HEK293 (cell line): Measurements from ENCODE around the gene GRIPAP1.
A peak's percentile ranks its signal among the peaks of the same experiment; 100 is the strongest.

Experiments
- CTCF ChIA-PET: fragments of 350-600 bp; formaldehyde crosslinking; extraction: SDS; loops from one replicate; lab custom pipeline; 2021; ENCODE audit warnings: antibody characterized with exemption; lab: Yijun Ruan, JAX
- POLR2A ChIA-PET: fragments of 300-600 bp; formaldehyde crosslinking; extraction: SDS; loops from one replicate; lab custom pipeline; 2020; ENCODE audit warnings: antibody characterized with exemption, inconsistent platforms; lab: Yijun Ruan, JAX
- H3K27ac ChIP-seq: fragments of 200-500 bp; sonication (Bioruptor generic); 2 replicates; pipeline ENCODE4 v1.5.1; 2014; ENCODE audit warnings: low read depth, low read length, control low read depth, inconsistent platforms; ENCODE audit errors: extremely low read depth
- H3K36me3 ChIP-seq, 2 experiments: fragments of 200-500 bp in 1 of 2; sonication (Bioruptor generic) in 1 of 2; 1 replicate in 1 of 2; 2 replicates in 1 of 2; pipeline ENCODE4 v1.5.1; 2014 to 2017; ENCODE audit warnings: inconsistent platforms in 2 of 2, low read length in 2 of 2; ENCODE audit not compliant: control insufficient read depth in 2 of 2, insufficient read depth in 1 of 2
- H3K4me1 ChIP-seq: fragments of 200-500 bp; sonication (Bioruptor generic); 2 replicates; pipeline ENCODE4 v1.5.1; 2014; ENCODE audit warnings: mild to moderate bottlenecking, low read length, inconsistent platforms; ENCODE audit not compliant: control insufficient read depth, insufficient read depth
- H3K4me3 ChIP-seq: 2 replicates; pipeline ENCODE4 v1.5.1; 2011; ENCODE audit warnings: low read depth, mild to moderate bottlenecking, control low read depth, low read length, moderate library complexity
- H3K9me3 ChIP-seq: fragments of 200-500 bp; sonication (Bioruptor generic); 2 replicates; pipeline ENCODE4 v1.5.1; 2014; ENCODE audit warnings: low read depth, low read length, inconsistent platforms; ENCODE audit not compliant: control insufficient read depth, insufficient read depth
- PRDM1 ChIP-seq: fragments of 450-650 bp; formaldehyde crosslinking; IDR thresholded peaks from 2 replicates; pipeline ENCODE4; 2016; ENCODE audit warnings: missing biosample characterization, missing genetic modification characterization
- REST ChIP-seq: fragments of 450-650 bp; formaldehyde crosslinking; IDR thresholded peaks from 2 replicates; pipeline ENCODE4 v1.5.1; 2016; ENCODE audit warnings: missing biosample characterization, missing genetic modification characterization
- ZNF157 ChIP-seq: fragments of 450-650 bp; formaldehyde crosslinking; IDR thresholded peaks from 2 replicates; pipeline ENCODE4 v1.5.1; 2016; ENCODE audit warnings: missing biosample characterization, missing genetic modification characterization
- ZNF174 ChIP-seq: fragments of 450-650 bp; formaldehyde crosslinking; IDR thresholded peaks from 2 replicates; pipeline ENCODE4 v1.5.0; 2017; ENCODE audit warnings: missing biosample characterization, mild to moderate bottlenecking, missing genetic modification characterization
- ZNF274 ChIP-seq, 2 experiments: fragments of 200-500 bp in 1 of 2; fragments of 450-650 bp in 1 of 2; sonication (Bioruptor generic) in 1 of 2; formaldehyde crosslinking in 1 of 2; IDR thresholded peaks; 2 replicates each; pipeline versions ENCODE4 v1.5.1 to v1.6.1; 2014 to 2016; ENCODE audit warnings: borderline replicate concordance in 1 of 2, inconsistent platforms in 1 of 2, low read length in 1 of 2, missing biosample characterization in 1 of 2, missing genetic modification characterization in 1 of 2
- ZNF362 ChIP-seq: fragments of 450-650 bp; formaldehyde crosslinking; IDR thresholded peaks from 2 replicates; pipeline ENCODE4 v1.5.1; 2016; ENCODE audit warnings: missing biosample characterization, missing genetic modification characterization
- ZNF391 ChIP-seq: fragments of 450-650 bp; formaldehyde crosslinking; IDR thresholded peaks from 2 replicates; pipeline ENCODE4 v1.5.1; 2016; ENCODE audit warnings: low read depth, missing biosample characterization, missing genetic modification characterization, borderline replicate concordance
- ZNF473 ChIP-seq: fragments of 450-650 bp; formaldehyde crosslinking; IDR thresholded peaks from 2 replicates; pipeline ENCODE4 v1.5.1; 2017; ENCODE audit warnings: missing biosample characterization, missing genetic modification characterization
- ZNF600 ChIP-seq: fragments of 450-650 bp; formaldehyde crosslinking; IDR thresholded peaks from 2 replicates; pipeline ENCODE4 v1.5.1; 2016; ENCODE audit warnings: missing biosample characterization, missing genetic modification characterization
- ZNF629 ChIP-seq: fragments of 450-650 bp; formaldehyde crosslinking; IDR thresholded peaks from 2 replicates; pipeline ENCODE4 v1.5.1; 2017; ENCODE audit warnings: missing biosample characterization, missing genetic modification characterization
- ZNF664 ChIP-seq: fragments of 450-650 bp; formaldehyde crosslinking; IDR thresholded peaks from 2 replicates; pipeline ENCODE4 v1.5.1; 2016; ENCODE audit warnings: missing biosample characterization, missing genetic modification characterization
- ZNF837 ChIP-seq: fragments of 450-650 bp; formaldehyde crosslinking; IDR thresholded peaks from 2 replicates; pipeline ENCODE4 v1.5.1; 2016; ENCODE audit warnings: missing biosample characterization, missing genetic modification characterization
- TF ChIP-seq, protein P1 (sequence below): fragments of 450-650 bp; formaldehyde crosslinking; IDR thresholded peaks from 2 replicates; pipeline ENCODE4; 2016; ENCODE audit warnings: missing biosample characterization, missing genetic modification characterization
- TF ChIP-seq, protein P2 (sequence below): fragments of 450-650 bp; formaldehyde crosslinking; IDR thresholded peaks from 2 replicates; pipeline ENCODE4 v1.5.1; 2016; ENCODE audit warnings: missing biosample characterization, missing genetic modification characterization
- TF ChIP-seq, protein P3 (sequence below): fragments of 450-650 bp; formaldehyde crosslinking; IDR thresholded peaks from 2 replicates; pipeline ENCODE4 v1.5.1; 2016; ENCODE audit warnings: missing biosample characterization, missing genetic modification characterization
- TF ChIP-seq, protein P4 (sequence below): sonication (generic); formaldehyde crosslinking; IDR thresholded peaks from 2 replicates; pipeline ENCODE4 v1.8.1; 2022; ENCODE audit warnings: mild to moderate bottlenecking, moderate library complexity, missing genetic modification reagents
- TF ChIP-seq, protein P5 (sequence below): fragments of 450-650 bp; formaldehyde crosslinking; IDR thresholded peaks from 2 replicates; pipeline ENCODE4 v1.5.1; 2016; ENCODE audit warnings: missing biosample characterization, missing genetic modification characterization

Gene GRIPAP1

DNA sequence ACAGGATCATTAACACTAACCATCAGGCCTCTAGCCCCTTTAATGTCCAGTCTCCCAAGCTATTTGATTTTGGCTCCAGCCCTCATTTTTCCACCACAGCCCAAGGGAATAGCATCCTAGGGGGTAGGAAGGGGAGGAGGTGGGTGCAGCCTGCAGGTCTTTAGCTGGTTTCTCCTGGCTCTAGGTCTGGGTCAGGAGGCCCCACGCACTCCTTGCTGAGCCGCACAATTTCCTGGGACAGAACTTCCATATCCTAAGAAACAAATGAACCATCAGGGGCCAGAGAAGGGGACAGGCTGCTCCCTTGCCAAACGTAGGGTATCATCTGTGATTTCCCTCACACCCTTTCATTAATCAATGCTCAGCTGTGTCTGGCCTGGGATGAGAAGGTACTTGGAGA, 28.0 kb downstream of the GRIPAP1 start:
- no peaks in the 10 kb centered on the region for H3K9me3 ChIP-seq
- peaks cover 13 to 35% of the 10 kb centered on the region in 2 experiments; a peak in 2 of 3 replicates for H3K36me3 ChIP-seq
- no peak overlapping the region for H3K27ac ChIP-seq
- TF ChIP-seq ZNF600 (no peak), ZNF174 (tag by site-specific recombination) (no peak), PRDM1 (no peak), ZNF664 (tag by site-specific recombination) (no peak)
- TF ChIP-seq, protein P1, sequence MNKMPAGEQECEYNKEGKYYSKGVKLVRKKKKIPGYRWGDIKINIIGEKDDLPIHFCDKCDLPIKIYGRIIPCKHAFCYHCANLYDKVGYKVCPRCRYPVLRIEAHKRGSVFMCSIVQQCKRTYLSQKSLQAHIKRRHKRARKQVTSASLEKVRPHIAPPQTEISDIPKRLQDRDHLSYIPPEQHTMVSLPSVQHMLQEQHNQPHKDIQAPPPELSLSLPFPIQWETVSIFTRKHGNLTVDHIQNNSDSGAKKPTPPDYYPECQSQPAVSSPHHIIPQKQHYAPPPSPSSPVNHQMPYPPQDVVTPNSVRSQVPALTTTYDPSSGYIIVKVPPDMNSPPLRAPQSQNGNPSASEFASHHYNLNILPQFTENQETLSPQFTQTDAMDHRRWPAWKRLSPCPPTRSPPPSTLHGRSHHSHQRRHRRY (tag by site-specific recombination): no peak
- no peak overlapping the region for H3K4me3 ChIP-seq
- H3K4me1 ChIP-seq: peaks cover 5% of the 10 kb centered on the region; the same call in 1 of the 2 replicates
- POLR2A ChIA-PET: no interaction called here
- CTCF ChIA-PET: interaction anchor here (1.3 to 1.6 kb wide), 2 partner anchors 54 to 67 kb away, joined by 3 to 8 read pairs; no protein-coding TSS in a partner anchor

DNA sequence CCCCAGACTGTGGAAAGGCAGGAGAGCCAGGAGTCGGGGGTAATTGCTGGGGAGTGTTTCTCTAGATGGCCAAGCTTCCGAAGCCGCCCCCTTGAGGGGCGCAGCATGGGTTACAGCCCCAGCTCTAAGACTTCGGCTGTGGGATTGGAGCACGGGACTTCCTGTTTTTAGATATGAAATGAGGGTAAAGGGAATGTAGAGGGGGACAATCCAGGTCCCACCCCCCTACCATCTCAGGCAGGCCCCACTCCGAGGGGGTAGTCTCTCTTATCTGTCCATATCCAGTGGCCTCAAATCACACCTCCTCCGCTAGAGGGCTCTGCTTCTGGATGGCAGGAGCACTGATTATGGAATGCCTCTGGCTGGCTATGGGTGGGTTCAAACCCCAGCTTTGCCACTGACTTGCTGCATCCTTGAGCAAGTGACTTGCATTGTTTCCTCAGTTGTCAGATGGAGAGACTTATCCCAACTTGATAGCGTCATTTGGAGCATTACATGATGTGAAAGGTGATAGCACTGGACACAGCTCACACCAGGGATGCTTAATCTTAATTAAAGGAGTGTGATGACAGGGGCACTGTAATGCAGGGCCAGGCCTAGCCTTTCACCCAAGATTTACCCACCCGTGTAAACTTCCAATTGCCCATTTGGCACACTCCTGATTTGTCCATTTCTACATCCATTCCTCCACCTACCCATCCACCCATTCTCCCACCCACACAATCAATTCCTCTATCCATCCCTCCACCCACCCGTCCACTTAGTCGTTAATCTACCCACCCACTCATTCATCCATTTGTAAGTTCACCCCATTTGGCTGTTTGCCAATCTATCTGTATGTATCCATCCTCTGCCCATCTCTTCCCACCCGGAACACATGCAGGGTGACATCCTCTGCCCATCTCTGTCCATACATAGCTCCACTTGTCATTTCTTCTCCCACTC, 29.6 kb downstream of the GRIPAP1 start:
- Histone ChIP-seq H3K4me3 (no peak overlapping the region), H3K36me3 (peaks cover 4 to 25% of the 10 kb centered on the region in 2 experiments; a peak in 2 of 3 replicates), H3K4me1 (peaks cover 5% of the 10 kb centered on the region; the same call in 1 of the 2 replicates), H3K27ac (no peak overlapping the region), H3K9me3 (no peaks in the 10 kb centered on the region)
- ChIA-PET POLR2A (interaction anchor here (0.5 to 2.4 kb wide), 10 partner anchors 11 to 341 kb away, joined by 3 to 20 read pairs (median 4); partner anchors contain the start of gene GRIPAP1), CTCF (interaction anchor here (0.6 to 1.7 kb wide), 16 partner anchors 11 to 1359 kb away, joined by 3 to 8 read pairs (median 3); no protein-coding TSS in a partner anchor)
- TF ChIP-seq ZNF473 (tag by site-specific recombination): 0 out of 2 replicates have a peak, but pooled peaks have one; percentile 48
- no peak for TF ChIP-seq ZNF157 (tag by site-specific recombination)
- TF ChIP-seq, protein P1 (tag by site-specific recombination): no peak
- TF ChIP-seq ZNF391: no peak
- TF ChIP-seq, protein P2, sequence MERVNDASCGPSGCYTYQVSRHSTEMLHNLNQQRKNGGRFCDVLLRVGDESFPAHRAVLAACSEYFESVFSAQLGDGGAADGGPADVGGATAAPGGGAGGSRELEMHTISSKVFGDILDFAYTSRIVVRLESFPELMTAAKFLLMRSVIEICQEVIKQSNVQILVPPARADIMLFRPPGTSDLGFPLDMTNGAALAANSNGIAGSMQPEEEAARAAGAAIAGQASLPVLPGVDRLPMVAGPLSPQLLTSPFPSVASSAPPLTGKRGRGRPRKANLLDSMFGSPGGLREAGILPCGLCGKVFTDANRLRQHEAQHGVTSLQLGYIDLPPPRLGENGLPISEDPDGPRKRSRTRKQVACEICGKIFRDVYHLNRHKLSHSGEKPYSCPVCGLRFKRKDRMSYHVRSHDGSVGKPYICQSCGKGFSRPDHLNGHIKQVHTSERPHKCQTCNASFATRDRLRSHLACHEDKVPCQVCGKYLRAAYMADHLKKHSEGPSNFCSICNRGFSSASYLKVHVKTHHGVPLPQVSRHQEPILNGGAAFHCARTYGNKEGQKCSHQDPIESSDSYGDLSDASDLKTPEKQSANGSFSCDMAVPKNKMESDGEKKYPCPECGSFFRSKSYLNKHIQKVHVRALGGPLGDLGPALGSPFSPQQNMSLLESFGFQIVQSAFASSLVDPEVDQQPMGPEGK (tag by site-specific recombination): no peak
- TF ChIP-seq ZNF629 (tag by site-specific recombination): peak; percentile 70
- no peak for TF ChIP-seq ZNF837 (tag by site-specific recombination)
- TF ChIP-seq, protein P3, sequence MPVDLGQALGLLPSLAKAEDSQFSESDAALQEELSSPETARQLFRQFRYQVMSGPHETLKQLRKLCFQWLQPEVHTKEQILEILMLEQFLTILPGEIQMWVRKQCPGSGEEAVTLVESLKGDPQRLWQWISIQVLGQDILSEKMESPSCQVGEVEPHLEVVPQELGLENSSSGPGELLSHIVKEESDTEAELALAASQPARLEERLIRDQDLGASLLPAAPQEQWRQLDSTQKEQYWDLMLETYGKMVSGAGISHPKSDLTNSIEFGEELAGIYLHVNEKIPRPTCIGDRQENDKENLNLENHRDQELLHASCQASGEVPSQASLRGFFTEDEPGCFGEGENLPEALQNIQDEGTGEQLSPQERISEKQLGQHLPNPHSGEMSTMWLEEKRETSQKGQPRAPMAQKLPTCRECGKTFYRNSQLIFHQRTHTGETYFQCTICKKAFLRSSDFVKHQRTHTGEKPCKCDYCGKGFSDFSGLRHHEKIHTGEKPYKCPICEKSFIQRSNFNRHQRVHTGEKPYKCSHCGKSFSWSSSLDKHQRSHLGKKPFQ (tag by site-specific recombination): peak; percentile 39; the same call in 1 of the 2 replicates
- TF ChIP-seq, protein P4, sequence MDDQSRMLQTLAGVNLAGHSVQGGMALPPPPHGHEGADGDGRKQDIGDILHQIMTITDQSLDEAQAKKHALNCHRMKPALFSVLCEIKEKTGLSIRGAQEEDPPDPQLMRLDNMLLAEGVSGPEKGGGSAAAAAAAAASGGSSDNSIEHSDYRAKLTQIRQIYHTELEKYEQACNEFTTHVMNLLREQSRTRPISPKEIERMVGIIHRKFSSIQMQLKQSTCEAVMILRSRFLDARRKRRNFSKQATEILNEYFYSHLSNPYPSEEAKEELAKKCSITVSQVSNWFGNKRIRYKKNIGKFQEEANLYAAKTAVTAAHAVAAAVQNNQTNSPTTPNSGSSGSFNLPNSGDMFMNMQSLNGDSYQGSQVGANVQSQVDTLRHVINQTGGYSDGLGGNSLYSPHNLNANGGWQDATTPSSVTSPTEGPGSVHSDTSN: no peak
- no peak for TF ChIP-seq REST (tag by site-specific recombination)
- TF ChIP-seq ZNF274 (IDR thresholded peaks at IDR 0.05; ENCODE audit: low read length): no peak
- no peak for TF ChIP-seq ZNF274 (tag by site-specific recombination; IDR thresholded peaks at IDR 0.05; ENCODE audit: borderline replicate concordance)
- no peak for TF ChIP-seq ZNF362 (tag by site-specific recombination)
- TF ChIP-seq, protein P5, sequence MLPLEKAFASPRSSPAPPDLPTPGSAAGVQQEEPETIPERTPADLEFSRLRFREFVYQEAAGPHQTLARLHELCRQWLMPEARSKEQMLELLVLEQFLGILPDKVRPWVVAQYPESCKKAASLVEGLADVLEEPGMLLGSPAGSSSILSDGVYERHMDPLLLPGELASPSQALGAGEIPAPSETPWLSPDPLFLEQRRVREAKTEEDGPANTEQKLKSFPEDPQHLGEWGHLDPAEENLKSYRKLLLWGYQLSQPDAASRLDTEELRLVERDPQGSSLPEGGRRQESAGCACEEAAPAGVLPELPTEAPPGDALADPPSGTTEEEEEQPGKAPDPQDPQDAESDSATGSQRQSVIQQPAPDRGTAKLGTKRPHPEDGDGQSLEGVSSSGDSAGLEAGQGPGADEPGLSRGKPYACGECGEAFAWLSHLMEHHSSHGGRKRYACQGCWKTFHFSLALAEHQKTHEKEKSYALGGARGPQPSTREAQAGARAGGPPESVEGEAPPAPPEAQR (tag by site-specific recombination): no peak
